ENCODE data around the gene NCKAP5. TPM values are rescaled to one million over a fixed set of nuclear protein-coding genes. Genes with fewer than 3 reads are reported as not detected.

NCKAP5 gene
- total and polyA plus RNA-seq, 7 donors = 0.03 to 1.2 (median 0.22) TPM

DNA sequence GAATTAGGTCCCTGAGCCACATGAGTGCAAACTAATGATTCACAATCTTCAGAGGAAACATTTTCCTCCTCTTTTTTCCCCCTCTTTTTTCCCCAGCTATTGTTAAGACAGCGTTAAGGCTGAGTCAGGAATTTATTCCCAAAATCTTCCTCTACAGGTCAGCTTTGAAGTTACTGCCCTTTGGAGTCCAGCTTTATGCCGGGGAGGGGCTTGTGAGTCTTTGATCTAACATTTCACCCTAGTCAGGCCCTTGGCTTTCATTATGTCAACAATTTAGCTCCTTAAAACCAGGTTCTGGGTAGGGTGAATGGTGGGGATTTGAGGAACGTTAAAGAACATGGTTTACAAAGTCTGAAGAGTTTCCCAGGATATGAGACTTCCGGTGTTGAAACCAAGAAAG lies 807.3 kb downstream of the NCKAP5 start:
- no peaks in the 10 kb centered on the region for H3K27me3 ChIP-seq (ENCODE audit: insufficient read depth in 3 of 3, low read length in 2 of 3)
- DNase-seq (no peak), ATAC-seq (no peak)
- peaks cover 4% of the 10 kb centered on the region for H3K9me3 ChIP-seq
- no peak overlapping the region for H3K27ac ChIP-seq
- intact Hi-C loops (cut with DNase I) = no loop called here
- no peak overlapping the region for H3K4me3 ChIP-seq
- WGBS, 3 donors = 25 to 46% (median 42%) methylated on average over 4 of the region's 4 CpGs
- no peak for TF ChIP-seq CTCF (IDR thresholded peaks at IDR 0.05)
- no peaks in the 10 kb centered on the region for H3K4me1 ChIP-seq
- no peaks in the 10 kb centered on the region for H3K36me3 ChIP-seq (ENCODE audit: insufficient read depth in 1 of 2, low read depth in 1 of 2)

- Histone ChIP-seq H3K4me3 (no peak overlapping the region), H3K27me3 (ENCODE audit: insufficient read depth in 3 of 3, low read length in 2 of 3) (no peaks in the 10 kb centered on the region), H3K27ac (no peak overlapping the region), H3K9me3 (peaks cover 4% of the 10 kb centered on the region), H3K36me3 (ENCODE audit: insufficient read depth in 1 of 2, low read depth in 1 of 2) (no peaks in the 10 kb centered on the region), H3K4me1 (no peaks in the 10 kb centered on the region)
- TF ChIP-seq CTCF (IDR thresholded peaks at IDR 0.05) = no peak
- intact Hi-C loops (cut with DNase I) = no loop called here
- ATAC-seq (no peak), DNase-seq (no peak)
Measured at GRCh38 chr2:132760405-132760804, 807.9 kb downstream of the NCKAP5 start.

- intact Hi-C loops (cut with DNase I) = no loop called here
Measured at GRCh38 chr2:132758995-132759394, 809.3 kb downstream of the NCKAP5 start.

GRCh38 chr2:132757676-132758075 lies 810.6 kb downstream of the NCKAP5 start:
- TF ChIP-seq CTCF (IDR thresholded peaks at IDR 0.05) = no peak
- 47 to 57% (median 52%) methylated on average over 3 of the region's 3 CpGs for WGBS, 3 donors
- no peaks in the 10 kb centered on the region for H3K36me3 ChIP-seq (ENCODE audit: insufficient read depth in 1 of 2, low read depth in 1 of 2)

More at GRCh38 chr2:132758995-132759394, 809.3 kb downstream of the NCKAP5 start:
- DNase-seq = no peak
- no peak overlapping the region for H3K4me3 ChIP-seq
- TF ChIP-seq CTCF (IDR thresholded peaks at IDR 0.05) = no peak
- no peak for ATAC-seq
- H3K27me3 ChIP-seq (ENCODE audit: insufficient read depth in 3 of 3, low read length in 2 of 3) = no peaks in the 10 kb centered on the region
- H3K36me3 ChIP-seq (ENCODE audit: insufficient read depth in 1 of 2, low read depth in 1 of 2) = no peaks in the 10 kb centered on the region
- no peaks in the 10 kb centered on the region for H3K4me1 ChIP-seq
- no peak overlapping the region for H3K27ac ChIP-seq
- peaks cover 4% of the 10 kb centered on the region for H3K9me3 ChIP-seq

GRCh38 chr2:132757002-132757589 lies 811.2 kb downstream of the NCKAP5 start:
- no peak for TF ChIP-seq CTCF (IDR thresholded peaks at IDR 0.05)
- 70 to 85% (median 76%) methylated on average over 3 of the region's 3 CpGs for WGBS, 3 donors
- ATAC-seq = no peak

More at GRCh38 chr2:132757676-132758075, 810.6 kb downstream of the NCKAP5 start:
- intact Hi-C loops (cut with DNase I) = no loop called here
- DNase-seq = no peak
- no peak overlapping the region for H3K4me3 ChIP-seq
- H3K27me3 ChIP-seq (ENCODE audit: insufficient read depth in 3 of 3, low read length in 2 of 3) = no peaks in the 10 kb centered on the region
- peaks cover 7% of the 10 kb centered on the region for H3K9me3 ChIP-seq
- ATAC-seq = no peak
- H3K27ac ChIP-seq = no peak overlapping the region
- H3K4me1 ChIP-seq = no peaks in the 10 kb centered on the region

More at GRCh38 chr2:132757002-132757589, 811.2 kb downstream of the NCKAP5 start:
- Histone ChIP-seq H3K36me3 (ENCODE audit: insufficient read depth in 1 of 2, low read depth in 1 of 2) (no peaks in the 10 kb centered on the region), H3K27ac (no peak overlapping the region), H3K27me3 (ENCODE audit: insufficient read depth in 3 of 3, low read length in 2 of 3) (no peaks in the 10 kb centered on the region), H3K4me3 (no peak overlapping the region), H3K4me1 (no peaks in the 10 kb centered on the region), H3K9me3 (peaks cover 10% of the 10 kb centered on the region)
- intact Hi-C loops (cut with DNase I) = no loop called here
- no peak for DNase-seq
